ENCODE results near the gene RASA4B.
A peak's percentile ranks its signal among the peaks of the same experiment; 100 is the strongest.
"Not testable (repeated sequence)": the region's sequence is repeated elsewhere in the genome, so short reads cannot be mapped to it uniquely, and the experiment has no call there.

RASA4B gene

GRCh38 chr7:102515889-102516288, 1.7 kb downstream of the RASA4B start:
- CTCF ChIA-PET; DNase-seq (ENCODE audit: low spot score); POLR2A ChIA-PET (ENCODE audit: low non-redundant PET); H3K27ac ChIP-seq: not testable (repeated sequence)

DNA sequence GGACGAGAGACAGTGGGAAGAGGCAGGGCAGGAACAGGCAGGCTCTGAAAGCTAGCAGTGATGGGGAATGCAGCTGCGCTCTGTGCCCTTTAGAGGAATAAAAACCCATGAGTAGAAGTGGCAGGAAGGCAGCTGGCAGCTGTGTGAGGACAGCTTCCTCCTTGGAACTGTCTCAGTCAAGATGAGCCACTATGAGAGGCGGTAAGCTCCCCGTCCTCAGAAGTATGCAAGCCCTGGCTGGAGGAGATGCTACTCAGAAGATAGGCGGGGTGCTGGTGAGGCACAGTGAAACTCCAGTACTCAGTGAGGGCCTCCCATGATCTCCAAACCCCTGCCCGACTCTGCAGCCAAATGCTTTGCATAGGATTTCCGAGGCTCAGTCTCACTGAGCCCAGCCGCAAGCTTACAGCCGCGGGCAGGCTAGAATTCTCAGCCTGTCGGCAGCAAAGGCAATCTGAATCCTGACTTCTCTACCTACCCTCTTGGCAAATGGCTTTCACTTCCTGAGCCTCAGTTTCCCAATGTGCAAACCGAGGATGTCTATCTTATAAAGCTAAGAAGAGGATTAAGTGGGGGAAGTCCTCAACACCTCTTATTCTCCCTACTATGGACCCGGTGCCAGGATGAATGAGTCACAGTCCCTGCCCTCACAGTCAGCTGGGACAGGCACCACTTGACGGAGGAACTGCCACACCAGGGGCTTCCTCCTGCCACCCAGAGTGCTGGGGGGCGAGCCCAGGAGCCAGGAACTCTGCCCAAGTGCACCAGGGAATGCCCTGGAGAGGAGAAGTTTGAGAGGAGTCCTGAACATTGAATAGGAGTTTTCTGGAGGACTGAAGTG, 2.5 kb downstream of the RASA4B start:
- POLR2A ChIA-PET (ENCODE audit: low non-redundant PET); H3K27ac ChIP-seq; DNase-seq (ENCODE audit: low spot score); CTCF ChIA-PET: not testable (repeated sequence)

GRCh38 chr7:102512642-102513221, 4.8 kb downstream of the RASA4B start:
- CTCF ChIA-PET; POLR2A ChIA-PET (ENCODE audit: low non-redundant PET); DNase-seq (ENCODE audit: low spot score): not testable (repeated sequence)
- peak overlapping the region; percentile 61 for H3K27ac ChIP-seq

DNA sequence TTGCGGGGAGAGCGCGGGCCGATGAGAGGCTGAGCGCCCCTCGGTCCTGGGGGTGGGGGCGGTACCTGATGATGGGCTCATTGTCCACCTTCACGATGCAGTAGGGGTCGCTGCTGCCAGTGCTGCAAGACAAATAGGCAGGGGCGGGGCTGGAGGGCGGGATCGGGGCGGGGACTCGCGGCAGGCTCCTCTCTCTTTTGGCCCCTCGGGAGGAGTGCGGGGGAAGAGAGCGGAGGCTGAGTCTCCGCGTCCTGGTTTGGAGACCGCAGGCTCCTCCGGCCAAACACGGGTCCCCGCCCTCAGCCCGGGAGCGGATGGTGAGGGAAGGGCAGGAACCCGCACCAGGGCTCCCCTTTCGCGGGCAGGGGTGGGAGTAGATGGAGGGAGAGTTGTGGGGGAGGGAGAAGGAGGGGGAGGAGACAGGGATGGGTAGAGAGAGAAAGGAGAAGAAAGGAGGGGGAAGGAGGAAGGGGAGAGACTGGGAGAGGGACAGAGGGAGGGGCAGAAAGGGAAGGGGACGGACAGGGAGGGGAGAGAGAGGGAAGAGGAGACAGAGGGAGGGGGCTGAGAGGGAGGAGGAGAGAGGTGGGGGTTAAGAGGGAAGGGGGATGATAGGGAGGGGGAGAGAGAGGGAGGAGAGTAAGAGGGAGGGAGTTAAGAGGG, 5.6 kb downstream of the RASA4B start:
- POLR2A ChIA-PET (ENCODE audit: low non-redundant PET); DNase-seq (ENCODE audit: low spot score); H3K27ac ChIP-seq; CTCF ChIA-PET: not testable (repeated sequence)

GRCh38 chr7:102510575-102510974, 7.0 kb downstream of the RASA4B start:
- H3K27ac ChIP-seq; DNase-seq (ENCODE audit: low spot score); POLR2A ChIA-PET (ENCODE audit: low non-redundant PET): not testable (repeated sequence)
- CTCF ChIA-PET, result interaction anchor here (0.6 kb wide), 1 partner anchor 1380 kb away, joined by 3 read pairs; no protein-coding TSS in a partner anchor

DNA sequence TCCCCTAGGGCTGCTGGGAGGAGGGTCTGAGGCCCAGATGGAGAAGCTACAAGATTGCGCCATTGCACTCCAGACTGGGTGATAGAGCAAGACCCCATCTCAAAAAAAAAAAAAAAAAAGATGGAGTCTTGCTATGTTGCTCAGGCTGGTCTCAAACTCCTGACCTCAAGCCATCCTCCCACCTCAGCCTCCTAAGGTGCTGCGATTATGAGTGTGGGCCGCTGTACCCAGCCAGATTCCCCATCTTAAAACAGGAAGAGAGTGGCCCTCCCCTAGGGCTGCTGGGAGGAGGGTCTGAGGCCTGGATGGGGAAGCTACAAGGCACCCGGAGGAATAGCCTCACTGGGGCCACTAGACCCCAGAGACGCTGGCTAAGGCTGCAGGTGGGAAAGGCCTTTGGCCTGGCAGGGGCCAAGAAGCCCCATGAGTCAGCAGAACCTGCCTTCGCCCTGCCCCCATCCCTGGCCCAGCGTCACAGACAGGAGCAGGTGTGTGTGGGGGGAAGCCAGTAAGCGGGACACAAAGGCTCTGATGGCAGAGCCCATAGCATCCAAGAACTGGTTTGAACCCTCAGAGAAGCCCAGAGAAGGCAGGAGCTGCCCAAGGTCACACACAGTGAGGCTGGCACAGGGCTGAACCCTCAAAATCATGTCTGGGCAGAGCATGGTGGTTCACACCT, 10.0 kb downstream of the RASA4B start:
- POLR2A ChIA-PET (ENCODE audit: low non-redundant PET); H3K27ac ChIP-seq; CTCF ChIA-PET; DNase-seq (ENCODE audit: low spot score): not testable (repeated sequence)

- DNase-seq (ENCODE audit: low spot score); CTCF ChIA-PET; POLR2A ChIA-PET (ENCODE audit: low non-redundant PET): not testable (repeated sequence)
- H3K27ac ChIP-seq, result peak overlapping the region; percentile 55
Observed at GRCh38 chr7:102505298-102506185, 12.0 kb downstream of the RASA4B start.

DNA sequence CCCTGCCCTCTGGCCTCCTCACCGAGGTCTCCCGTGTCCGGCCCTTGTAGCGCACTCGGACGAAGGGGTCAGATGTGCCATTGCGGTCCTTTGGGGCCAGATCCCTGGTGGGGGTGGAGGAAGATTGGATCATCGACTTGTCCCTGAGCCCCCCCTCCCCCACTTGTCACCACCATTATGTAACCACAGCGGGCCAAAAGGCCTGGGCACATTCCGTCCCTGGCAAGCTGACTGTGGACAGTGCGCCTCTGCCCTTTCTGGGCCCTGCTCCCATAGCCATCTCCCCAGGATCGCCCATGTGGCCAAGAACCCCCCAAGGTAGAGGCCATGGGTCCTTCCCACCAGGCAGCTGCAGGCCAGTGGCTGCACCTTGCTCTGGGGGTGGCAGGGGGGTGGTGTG, 14.4 kb downstream of the RASA4B start:
- H3K27ac ChIP-seq; DNase-seq (ENCODE audit: low spot score); POLR2A ChIA-PET (ENCODE audit: low non-redundant PET); CTCF ChIA-PET: not testable (repeated sequence)

DNA sequence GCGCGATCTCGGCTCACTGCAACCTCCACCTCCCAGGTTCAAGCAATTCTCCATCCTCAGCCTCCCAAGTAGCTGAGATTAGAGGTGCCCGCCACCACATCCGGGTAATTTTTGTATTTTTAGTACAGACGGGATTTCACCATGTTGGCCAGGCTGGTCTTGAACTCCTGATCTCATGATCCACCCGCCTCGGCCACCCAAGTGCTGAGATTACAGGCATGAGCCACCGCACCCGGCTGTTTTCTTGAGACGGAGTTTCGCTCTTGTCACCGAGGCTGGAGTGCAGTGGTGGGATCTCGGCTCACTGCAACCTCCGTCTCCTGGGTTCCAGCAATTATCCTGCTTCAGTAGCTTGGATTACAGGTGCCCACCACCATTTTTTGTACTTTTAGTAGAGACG, 19.3 kb downstream of the RASA4B start:
- DNase-seq (ENCODE audit: low spot score); POLR2A ChIA-PET (ENCODE audit: low non-redundant PET); H3K27ac ChIP-seq; CTCF ChIA-PET: not testable (repeated sequence)

DNA sequence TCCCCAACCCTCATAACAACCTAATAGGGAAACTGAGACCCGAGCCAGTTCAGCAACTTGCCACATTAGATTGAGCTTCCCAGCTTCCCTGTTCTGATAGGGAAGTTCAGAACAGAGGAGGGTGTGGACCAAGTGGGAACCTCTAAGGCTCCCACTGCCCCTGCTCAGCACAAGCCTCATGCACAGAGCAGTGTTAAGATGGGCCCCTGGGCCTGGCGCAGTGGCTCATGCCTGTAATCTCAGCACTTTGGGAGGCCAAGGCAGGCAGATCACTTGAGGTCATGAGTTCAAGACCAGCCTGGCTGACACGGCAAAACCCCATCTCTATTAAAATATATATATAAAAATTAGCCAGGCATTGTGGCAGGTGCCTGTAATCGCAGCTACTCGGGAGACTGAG, 20.3 kb downstream of the RASA4B start:
- H3K27ac ChIP-seq; POLR2A ChIA-PET (ENCODE audit: low non-redundant PET); DNase-seq (ENCODE audit: low spot score); CTCF ChIA-PET: not testable (repeated sequence)

GRCh38 chr7:102496861-102497260, 20.7 kb downstream of the RASA4B start:
- POLR2A ChIA-PET (ENCODE audit: low non-redundant PET); H3K27ac ChIP-seq; DNase-seq (ENCODE audit: low spot score); CTCF ChIA-PET: not testable (repeated sequence)

- DNase-seq (ENCODE audit: low spot score); CTCF ChIA-PET; POLR2A ChIA-PET (ENCODE audit: low non-redundant PET); H3K27ac ChIP-seq: not testable (repeated sequence)
Observed at GRCh38 chr7:102494473-102495149, 23.0 kb downstream of the RASA4B start.

DNA sequence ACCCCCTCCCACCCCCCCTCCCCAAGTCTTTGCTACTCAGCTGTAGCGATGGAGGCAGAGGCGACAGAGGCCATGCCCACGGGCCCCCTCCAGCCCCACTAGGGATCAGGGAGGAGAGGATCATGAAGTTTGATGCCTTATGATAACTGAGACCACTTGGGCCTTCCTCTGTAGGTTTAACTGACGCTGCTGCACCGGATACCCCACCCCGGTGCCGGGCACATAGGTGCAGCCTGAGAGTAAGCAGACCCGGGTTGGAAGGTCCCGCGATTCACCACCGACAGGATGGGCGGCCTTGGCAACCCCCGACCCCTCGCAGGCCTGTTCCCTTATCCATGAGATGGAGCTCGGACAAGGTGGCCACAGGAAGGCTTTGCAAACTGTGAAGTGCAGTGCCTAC, 23.6 kb downstream of the RASA4B start:
- DNase-seq (ENCODE audit: low spot score); POLR2A ChIA-PET (ENCODE audit: low non-redundant PET); CTCF ChIA-PET; H3K27ac ChIP-seq: not testable (repeated sequence)

DNA sequence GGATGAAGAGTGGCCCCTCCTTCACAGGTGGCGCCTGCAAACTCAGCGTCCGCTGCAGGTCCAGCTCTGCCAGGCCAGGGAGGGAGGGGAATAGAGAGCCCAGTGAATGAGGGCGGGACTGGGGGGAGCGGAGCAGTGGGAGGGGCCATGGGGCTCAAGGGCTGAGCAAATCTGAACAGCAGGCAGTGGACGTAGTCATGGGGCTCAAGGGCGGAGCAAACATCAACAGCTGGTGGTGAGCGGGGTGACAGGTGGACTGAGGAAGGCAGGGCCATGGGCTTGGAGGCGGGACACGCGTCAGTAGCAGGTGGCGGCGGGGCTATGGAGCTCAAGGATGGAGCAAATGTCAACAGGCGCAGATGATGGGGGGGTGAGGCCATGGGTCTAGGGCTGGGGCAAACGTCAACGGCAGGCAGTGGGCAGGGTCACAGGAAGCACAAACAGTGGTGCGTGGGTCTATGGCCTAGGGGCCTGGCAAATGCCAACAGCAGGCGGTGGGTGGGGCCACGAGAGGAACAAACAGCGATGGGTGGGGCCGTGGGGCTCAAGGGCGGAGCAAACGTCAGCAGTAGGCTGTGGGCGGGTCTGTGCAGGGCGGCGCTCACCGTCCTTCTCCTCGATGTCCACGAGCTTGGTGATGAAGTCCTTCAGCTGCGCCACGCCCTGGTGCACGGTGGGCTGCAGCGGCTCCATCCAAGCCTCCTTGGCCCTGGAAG, 24.2 kb downstream of the RASA4B start:
- DNase-seq (ENCODE audit: low spot score); POLR2A ChIA-PET (ENCODE audit: low non-redundant PET); CTCF ChIA-PET; H3K27ac ChIP-seq: not testable (repeated sequence)

GRCh38 chr7:102490529-102491075, 27.0 kb downstream of the RASA4B start:
- H3K27ac ChIP-seq; DNase-seq (ENCODE audit: low spot score); POLR2A ChIA-PET (ENCODE audit: low non-redundant PET); CTCF ChIA-PET: not testable (repeated sequence)

Data from RWPE1 (cell line).